GM21619 (cell line): ENCODE measurements around the gene DHH.
"Not testable (repeated sequence)": the region's sequence is repeated elsewhere in the genome, so short reads cannot be mapped to it uniquely, and the experiment has no call there.

ENCODE experiments used
- ATAC-seq: cut with Tn5 transposase; IDR thresholded peaks from one replicate; pipeline ENCODE4 v1.9.1; 2021; ENCODE audit not compliant: unreplicated experiment

Gene DHH

DNA sequence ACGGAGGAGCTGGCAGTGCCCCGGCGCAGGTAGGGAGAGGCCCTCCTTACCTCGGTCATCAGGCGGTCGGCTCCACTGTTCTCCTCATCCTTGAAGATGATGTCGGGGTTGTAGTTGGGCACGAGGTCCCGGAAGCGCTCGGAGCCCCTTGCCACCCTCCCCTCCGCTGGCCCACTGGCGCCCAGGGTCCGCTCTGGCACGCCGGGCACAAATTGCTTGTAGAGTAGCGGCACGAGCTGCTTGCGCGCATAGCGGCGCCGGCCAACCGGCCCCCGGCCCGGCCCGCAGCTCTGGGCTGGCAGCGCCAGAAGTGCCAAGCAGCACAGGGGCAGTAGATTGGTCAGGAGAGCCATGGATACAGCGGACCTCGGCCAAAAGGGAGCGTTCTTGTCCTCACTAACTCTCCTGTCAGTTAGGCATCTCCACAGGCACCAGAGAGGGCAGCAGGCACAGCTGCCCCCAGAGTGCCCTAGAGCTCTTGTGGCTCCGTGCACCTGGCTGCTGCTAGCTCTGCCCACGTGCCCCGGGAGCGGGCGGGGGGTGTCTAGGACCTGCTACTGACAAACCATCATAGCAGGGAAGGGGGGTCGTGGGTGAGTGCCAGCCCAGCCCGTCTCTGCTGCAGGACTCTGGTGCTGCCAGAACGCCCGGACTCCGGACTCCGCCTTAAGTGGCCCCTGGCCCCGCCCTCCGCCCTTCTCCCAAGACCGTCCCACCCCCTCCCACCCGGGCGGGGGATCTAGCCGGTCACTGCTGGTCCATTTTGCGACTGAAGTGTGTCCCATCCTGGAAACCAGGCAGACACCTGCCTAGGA lies at the start of gene DHH:
Gene DHH (minus strand): TSS at position 642 of the 815 bp plus-strand sequence. CDS start 289 bp downstream, at position 353.
- no peak for ATAC-seq

DNA sequence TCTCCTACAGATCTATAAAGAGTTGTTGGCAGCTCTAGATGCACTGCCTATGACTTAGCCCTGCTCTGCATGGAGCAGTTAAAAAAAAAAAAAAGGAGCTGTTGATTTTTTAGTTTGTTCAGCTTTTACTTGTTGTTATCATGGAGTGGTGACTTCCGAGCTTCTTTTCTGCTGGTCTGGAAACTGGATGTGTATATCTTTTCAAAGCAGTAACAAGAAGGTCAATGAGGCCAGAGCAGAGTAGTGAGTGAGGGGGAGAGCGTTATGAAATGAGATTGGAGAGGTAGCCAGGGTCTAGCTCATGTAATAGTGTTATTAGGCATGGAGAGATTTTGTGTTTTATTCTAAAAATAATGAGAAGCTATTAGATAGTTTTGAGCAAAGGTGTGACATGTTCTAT lies 49.8 kb upstream of the DHH start:
- no peak for ATAC-seq

DNA sequence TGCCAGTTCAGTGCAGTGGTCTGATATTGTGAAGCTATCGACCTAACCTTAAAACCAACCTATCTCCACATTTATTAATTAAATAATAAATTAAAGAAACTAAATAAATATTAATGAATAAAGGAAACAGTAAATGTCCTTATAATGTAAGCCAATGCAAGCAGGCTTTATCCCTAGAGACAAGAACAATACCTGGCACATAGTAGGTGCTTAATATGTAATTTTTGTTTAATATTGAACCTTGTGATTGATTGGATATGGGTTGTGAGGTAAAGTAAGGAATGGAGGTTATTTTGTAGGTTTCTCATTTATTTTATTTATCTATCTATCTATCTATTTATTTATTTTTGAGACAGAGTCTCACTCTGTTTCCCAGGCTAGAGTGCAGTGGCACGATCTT lies 44.4 kb upstream of the DHH start:
- no peak for ATAC-seq

DNA sequence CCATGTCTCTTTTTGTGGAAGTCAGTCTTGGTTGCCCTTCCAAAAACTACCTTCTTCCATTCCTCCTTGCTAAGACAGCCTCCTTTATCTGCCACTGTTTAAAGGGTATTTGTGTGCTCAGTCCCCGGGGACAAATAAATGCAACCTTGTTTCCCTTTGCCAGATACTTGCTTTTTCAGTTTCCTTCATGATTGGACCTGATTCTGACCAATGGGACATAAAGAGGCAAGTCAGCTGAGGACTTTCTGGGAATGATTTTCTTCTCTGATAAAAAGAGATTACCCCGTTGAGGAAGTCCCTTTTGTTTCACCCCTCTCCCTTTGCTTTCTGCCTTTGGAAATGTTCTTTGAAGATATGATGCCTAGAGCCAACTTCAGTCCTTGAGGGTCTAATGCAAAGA lies 44.0 kb upstream of the DHH start:
- ATAC-seq: no peak

DNA sequence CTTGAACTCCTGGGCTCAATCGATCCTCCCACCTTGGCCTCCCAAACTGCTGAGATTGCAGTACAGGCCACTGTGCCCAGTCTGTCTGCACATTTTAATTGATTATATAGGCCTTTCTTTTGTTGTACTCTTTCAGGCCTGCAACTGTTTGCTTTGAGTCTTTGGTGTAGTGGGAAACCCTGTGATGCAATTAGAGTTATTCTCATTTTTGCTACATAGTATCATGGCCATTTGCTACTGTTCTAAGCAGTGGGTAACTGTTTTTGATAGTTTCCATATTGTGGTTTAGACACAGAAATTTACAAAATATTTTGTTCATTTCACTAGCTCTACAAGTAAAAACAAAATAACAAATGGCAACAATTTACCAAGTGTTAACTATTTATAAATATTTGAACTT lies 42.9 kb upstream of the DHH start:
- ATAC-seq: no peak

DNA sequence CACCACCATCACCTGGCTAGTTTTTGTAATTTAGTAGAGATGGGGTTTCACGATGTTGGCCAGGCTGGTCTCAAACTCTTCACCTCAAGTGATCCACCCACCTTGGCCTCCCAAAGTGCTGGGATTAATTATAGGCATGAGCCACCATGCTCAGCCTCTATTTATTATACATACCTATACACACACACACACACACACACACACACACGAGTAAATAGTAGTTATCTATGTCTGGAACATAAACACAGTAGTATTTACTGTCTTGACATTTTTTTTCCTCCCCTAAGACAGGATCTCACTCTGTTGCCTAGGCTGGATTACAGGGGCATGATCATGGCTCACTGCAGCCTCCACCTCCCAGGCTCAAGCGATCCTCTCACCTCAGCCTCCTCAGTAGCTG lies 42.4 kb upstream of the DHH start:
- not testable (repeated sequence) for ATAC-seq

DNA sequence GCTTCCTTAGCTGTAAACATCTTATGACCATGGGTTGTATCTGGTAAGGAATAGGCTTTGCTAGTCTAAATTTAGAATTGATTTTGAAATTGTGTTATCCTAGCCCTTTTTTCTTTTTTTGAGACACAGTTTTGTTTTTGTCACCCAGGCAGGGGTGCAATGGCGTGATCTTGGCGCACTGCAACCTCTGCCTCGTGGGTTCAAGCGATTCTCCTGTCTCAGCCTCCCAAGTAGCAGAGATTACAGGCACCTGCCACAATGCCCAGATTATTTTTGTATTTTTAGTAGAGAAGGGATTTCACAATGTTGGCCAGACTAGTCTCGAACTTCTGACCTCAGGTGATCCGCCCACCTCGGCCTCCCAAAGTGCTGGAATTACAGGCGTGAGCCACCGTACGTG lies 39.0 kb upstream of the DHH start:
- no peak for ATAC-seq

DNA sequence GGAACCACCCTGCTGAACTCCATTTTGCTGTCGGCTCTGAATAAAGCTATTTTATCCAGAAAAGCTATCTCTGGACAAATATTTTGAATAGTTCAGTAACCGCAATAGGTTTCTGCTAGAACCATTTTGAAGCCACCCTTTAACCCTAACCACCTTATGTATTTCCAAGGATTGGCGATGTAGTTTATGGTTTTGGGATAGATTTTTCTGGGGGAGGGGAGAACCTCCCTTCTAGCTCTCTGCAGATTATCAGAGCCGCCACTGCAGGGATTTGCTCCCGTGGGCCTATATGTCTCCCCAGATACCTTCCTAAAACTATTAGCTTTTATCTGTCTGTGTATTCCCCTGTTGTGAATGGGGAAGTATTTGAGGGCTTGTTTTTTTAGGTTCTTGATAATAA lies 38.4 kb upstream of the DHH start:
- ATAC-seq: no peak

DNA sequence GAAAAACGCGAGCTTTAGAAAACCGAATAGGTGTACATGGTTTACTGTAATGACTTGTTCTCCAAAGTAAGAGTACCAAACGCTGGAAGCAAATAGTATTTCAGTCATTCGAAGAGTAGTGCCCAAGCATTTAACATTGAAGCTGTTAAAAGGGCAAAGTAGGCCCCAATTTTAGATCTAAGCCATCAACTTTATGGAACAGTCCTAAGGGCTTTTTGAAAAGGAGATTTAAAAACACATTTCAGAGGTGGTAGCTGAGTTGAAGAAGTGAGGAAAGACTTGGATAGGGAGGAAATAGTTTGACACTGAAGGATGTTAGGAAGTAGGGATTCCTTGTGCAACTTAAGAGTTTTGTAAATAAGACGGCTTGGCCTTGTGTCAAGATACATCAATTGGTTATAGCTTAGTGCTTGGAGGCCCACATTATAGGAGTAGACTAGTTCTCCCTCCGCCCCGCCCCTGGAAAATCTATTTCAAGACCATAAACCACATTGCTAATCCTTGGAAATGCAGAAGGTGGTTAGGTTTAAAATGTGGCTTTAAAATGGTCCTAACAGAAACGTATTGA lies 37.4 kb upstream of the DHH start:
- ATAC-seq: no peak

DNA sequence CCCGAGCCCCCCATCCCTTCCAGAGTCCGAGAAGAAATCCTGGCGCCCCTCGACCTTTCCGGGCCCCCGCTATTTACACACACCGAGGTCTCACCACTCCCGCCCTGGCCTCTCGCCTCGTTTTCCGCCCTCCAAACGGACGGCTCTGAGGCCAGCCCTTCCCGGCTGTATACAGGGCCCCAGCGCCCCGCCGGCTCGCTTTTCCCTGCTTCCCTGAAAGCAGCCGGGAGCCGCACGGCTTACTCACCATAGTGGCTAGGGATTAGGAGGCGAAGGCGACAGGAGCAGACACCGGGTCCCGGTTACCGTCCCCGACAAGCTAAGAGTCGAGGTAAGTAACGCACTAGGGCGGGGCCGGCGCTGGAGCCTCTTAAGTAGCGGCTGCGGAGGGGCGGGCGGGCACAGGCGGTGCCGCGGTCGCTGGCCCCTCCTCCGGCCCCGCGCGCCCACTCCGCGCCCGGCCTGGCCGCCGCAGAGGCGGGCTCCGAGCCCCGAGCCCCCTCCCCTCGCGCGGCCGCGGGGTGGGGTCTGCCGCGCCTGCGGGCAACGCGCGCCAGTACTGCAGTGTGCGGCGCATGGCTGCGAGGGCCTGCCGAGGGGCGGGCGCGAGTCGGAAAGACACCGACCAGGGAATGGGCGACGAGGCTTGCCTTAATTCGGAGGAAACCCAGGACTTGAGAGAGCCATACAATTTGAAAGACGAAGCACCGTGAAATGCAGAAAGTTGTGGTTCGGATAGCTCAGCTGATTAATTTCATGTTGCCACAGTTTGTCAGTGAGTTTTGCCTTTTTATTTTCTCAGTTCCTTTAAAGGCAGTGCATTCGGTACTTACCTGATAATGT lies 36.7 kb upstream of the DHH start, which contains the start of gene TUBA1B:
Gene TUBA1B (minus strand): TSS at position 345 of the 843 bp plus-strand sequence. CDS start 95 bp downstream, at position 250.
- peak; percentile 59 for ATAC-seq

DNA sequence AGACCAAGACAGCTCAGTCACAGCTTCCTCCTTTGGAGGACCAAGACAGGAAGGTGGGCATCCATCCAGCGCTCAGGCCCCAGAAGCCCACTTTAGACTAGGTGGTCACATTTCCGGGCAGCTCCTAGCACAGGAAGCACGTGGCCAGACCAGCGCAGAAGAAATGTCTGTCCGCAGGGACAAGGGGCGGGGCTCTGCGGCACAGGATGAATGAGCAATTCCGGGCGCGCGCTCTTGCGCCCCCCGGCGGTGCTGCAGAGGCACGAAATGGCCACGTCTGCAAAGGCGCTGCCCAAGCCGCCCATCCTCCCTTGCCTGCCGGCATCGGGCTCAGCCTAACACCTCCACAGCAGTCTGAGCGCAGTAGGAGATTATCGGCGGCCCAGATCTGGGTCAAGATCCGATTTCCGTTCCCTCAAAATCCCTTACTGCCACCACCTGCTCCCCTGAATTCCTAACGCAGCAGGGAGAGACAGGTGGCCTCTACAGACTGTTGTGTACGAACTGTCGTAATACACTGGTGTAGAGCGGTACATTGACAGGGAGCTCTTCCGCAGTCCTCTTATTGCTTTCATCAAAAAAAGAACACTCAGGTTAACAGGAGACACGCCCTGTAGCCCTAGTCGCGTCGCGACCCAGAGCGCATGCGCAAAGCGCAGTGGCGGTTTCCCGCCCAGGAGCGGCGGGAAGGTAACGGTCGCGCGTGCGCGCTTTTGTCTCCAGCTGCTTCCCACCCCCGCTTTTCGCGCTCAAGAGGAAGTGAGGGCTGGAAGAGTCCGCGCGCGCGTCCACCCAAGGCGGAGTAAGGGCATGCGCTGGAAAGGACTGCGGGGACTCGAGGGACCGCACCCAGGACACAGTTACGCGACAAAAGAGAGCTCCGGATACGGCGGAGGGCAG lies 35.8 kb upstream of the DHH start:
- peak; percentile 49 for ATAC-seq

DNA sequence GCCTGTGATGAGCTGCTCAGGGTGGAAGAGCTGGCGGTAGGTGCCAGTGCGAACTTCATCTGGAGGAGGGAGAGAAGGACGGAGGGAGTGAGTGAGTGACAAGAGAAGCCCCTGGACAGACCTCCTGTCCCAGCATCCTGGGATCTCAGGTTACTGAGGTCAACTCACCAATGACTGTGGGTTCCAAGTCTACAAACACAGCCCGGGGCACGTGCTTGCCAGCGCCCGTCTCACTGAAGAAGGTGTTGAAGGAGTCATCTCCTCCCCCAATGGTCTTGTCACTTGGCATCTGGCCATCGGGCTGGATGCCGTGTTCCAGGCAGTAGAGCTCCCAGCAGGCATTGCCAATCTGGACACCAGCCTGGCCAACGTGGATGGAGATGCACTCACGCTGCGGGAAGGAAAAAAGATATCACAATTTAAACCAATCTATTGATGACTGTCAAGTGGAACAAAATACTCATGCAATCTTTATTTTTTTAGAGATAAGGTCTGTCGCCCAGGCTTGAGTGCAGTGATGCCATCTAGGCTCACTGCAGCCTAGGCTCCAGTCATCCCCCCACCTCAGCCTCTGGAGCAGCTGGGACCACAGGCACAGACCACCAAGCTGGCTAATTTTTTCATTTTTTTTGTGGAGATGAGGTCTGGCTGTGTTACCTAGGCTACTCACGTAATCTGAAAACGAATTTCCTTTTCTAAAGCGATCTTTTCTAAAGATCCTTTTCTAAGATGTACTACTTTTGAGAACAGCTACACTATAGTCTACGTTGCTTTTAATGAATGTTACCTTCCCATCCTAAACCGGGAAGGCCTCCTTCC lies 34.9 kb upstream of the DHH start:
- no peak for ATAC-seq

DNA sequence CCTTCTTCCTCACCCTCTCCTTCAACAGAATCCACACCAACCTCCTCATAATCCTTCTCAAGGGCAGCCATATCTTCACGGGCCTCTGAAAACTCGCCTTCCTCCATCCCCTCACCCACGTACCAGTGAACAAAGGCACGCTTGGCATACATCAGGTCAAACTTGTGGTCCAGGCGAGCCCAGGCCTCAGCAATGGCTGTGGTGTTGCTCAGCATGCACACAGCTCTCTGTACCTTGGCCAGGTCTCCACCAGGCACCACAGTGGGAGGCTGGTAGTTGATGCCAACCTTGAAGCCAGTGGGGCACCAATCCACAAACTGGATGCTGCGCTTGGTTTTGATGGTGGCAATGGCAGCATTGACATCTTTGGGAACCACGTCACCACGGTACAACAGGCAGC lies 33.4 kb upstream of the DHH start:
- ATAC-seq: not testable (repeated sequence)

DNA sequence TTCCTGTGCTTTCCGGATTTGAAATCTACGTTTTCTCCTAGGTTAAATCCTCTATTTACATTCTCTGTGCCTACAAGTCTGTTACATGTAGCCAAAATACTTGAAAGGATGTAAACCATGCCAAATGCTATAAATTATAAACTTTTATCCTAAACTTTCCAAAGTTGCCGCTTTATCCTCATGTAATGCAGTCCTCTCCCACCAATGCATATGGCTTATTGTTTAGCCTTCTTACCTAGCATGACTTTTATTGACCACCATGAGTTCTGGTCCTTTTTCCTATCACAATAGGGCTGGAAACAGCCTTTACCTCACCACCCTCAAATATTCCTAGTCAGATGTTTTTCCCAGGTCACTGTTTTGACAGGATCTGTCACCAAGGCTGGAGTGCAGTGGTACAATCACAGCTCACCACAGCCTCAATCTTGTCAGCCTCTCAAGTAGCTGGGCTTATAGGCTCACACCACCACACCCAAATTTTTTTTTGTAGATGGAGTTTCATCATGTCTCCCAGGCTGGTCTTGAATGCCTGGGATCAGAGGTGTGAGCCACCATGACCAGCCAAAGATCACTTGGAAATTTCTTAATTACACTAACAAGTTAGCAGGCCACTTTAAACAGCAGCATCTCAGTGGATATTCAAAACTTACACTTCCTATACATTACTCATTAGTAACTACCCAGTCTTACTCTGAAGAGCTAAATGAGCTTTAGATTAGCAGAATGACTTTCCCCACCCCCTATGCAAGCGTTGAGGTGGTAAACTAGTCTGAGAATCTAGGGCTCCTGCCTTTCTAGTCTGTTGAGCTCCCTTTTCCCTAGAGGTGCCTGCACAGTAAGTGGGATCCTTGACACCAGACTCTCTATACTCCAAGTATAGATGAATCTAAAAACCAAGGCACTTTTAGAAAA lies 32.5 kb upstream of the DHH start:
- no peak for ATAC-seq

DNA sequence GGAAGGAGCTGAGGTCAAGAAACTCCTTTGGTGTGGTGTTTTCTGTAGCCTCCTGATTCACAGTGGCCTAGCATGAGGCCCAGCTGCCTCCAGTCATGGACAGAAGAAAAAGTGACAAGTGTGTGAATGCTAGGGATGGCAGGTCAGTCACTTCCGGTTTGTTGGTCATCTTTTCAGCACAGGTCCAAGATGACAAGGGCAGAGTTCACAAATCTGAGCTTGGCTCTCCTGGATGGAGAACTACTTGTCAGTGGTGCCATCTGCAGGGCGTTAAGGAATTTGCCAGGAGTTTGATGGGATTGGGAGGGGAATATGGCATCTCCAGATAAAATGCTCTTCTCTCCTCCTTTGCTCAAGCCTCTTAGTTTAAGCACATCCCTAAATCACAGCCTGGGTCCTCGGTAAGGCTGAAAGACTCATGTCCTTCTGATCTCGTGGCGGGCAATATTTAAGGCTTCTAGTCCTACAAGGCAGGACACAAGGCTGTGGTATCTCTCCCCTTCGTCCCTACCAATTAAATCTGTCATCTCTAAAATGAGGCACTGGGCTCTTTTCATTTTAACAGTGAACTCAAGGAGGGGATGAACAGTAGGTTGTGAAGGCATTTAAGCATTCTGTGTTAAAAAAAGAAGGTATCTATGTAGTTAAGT lies 26.6 kb upstream of the DHH start:
- ATAC-seq: no peak

DNA sequence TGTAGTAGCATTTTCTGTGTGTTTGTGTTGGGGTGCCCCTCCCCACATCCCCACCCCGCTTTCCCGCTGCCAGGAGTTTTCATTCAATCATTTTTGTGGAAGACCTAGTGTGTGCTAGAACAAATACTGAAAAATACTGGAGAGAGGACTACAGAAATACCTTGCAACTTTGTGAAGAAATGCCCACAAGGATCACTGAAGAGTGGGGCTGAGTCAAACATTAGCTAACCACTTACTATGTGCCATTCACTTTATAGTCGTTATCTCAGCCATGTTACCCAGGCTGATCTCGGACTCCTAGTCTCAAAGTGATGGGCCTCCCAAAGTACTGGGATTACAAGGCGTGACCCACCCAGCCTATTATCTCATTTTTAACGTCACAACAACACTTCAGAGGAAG lies 16.6 kb upstream of the DHH start:
- ATAC-seq: no peak

DNA sequence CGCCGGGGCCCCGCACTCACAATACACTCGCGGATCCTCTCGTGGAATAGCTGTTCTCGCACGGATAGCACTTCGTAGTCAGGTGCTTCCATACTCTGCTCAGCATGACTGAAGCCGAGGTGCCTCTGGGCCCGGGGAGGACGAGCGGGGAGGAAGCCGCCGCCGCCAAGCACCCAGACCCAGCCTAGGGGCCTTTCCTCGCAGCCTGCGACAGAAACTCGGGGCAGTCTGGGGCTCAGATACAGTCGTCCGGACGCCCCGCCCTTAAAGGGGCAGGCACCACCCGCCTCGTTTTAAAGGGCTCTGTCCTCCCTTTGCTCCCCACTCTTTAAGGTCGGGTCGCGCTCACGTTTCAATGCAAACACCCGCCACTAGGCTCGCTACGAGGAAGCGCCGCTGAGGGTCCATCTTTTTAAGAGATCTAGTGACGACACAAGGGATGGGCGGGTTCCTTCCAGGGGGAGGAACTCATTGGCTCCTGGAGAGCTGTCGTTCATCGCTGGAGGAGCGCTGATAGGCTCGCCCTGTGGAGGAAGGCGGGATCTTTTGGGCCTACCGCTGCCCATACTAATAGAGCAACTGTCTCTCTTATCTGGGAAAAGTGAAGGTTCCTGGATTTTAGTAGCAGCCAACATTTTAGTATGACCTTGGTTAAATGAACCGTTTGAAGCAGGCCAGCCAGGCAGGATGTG lies 16.0 kb upstream of the DHH start, which contains the start of gene LMBR1L:
Gene LMBR1L (minus strand): TSS at position 384 of the 692 bp plus-strand sequence. CDS start 292 bp downstream, at position 92.
- peak; percentile 99 for ATAC-seq
